GM13977 (cell line): ENCODE results near the gene ANTXR2.

Experiments used
- DNase-seq: peaks from one replicate; pipeline ENCODE4 v3.0.0; 2012; ENCODE audit warnings: low spot score
- CTCF ChIP-seq: IDR thresholded peaks from 2 replicates; pipeline ENCODE4 v1.5.1; 2012; ENCODE audit warnings: mild to moderate bottlenecking, control low read depth; ENCODE audit not compliant: insufficient read depth; ENCODE audit errors: extremely low read depth, missing control alignments
- in situ Hi-C: fragments of 300-500 bp; cut with MboI; formaldehyde crosslinking; loops from one replicate; pipeline ENCODE4 v1.12.0; 2022; ENCODE audit warnings: low sequenced_read_pairs, low pct_unique_long_range_greater_than_20kb, mixed read lengths, inconsistent platforms; ENCODE audit not compliant: unreplicated experiment

Gene ANTXR2

DNA sequence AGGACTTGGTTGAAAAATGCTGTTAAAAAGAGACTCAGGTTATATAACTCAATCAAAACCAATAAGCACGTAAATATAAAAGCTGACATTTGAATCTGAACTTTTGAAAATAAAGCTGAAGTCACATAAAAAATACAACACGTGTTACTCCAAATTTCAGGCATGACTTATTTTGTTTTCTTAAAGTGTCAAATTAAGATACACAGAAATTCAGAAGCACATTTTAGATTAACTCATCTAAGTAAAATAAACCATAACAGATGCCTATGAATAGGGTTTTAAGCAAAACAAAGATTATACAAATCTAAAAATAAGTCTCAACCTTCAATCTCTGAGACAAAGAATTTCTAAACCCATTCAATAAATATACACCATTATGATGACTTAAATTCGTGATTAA is 124.8 kb downstream of the ANTXR2 start:
- DNase-seq, result no peak
- no peak for TF ChIP-seq CTCF
- in situ Hi-C loops, result no loop called here

GRCh38 chr4:79947386-79947785 is 125.6 kb downstream of the ANTXR2 start:
- in situ Hi-C loops, result no loop called here
- no peak for DNase-seq

GRCh38 chr4:79935274-79935673 is 137.8 kb downstream of the ANTXR2 start:
- no peak for DNase-seq
- TF ChIP-seq CTCF, result no peak
- in situ Hi-C loops, result no loop called here

More at GRCh38 chr4:79947386-79947785, 125.6 kb downstream of the ANTXR2 start:
- no peak for TF ChIP-seq CTCF

DNA sequence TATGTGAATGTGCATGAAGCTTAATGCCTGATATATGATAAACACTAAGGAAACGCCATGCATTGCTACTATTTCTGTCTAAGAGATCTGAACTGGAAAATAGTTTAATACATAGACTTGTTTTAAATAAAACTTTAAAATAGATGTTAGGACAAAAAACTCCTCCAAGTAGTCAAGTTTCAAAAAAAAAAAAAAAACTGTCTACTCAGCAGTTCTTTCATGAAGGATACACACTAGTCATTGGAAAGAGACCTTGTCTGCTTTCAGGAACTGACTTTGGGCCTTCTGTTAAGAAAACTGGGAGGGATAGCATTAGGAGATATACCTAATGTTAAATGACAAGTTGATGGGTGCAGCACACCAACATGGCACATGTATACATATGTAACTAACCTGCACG is 138.4 kb downstream of the ANTXR2 start:
- in situ Hi-C loops, result no loop called here
- DNase-seq, result no peak
- TF ChIP-seq CTCF, result no peak

GRCh38 chr4:79927931-79928330 is 145.1 kb downstream of the ANTXR2 start:
- in situ Hi-C loops, result no loop called here
- no peak for DNase-seq
- no peak for TF ChIP-seq CTCF

GRCh38 chr4:79923281-79923680 is 149.7 kb downstream of the ANTXR2 start:
- in situ Hi-C loops, result loop anchor here (25.0 kb wide), 1 partner anchor 264 kb away; the partner anchor contains the start of gene PRDM8
- DNase-seq, result no peak
- TF ChIP-seq CTCF, result no peak

DNA sequence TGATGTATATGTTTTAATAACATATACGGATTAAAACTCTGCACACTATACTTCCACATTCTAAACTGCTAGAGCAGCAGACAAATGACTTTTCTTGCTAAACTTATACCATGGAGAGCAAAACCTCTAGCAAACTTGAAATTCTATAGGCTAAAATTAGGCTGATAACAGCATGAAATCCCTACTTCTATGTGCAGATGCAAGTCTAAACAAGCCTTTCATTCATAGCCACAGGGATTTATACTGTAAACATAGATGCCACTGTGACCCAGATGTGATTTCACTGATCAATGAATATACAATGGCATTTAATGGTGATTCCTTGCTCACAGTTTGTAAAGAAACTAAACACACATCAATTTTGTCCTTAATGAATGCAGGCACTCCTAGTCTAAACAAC is 151.0 kb downstream of the ANTXR2 start:
- TF ChIP-seq CTCF, result no peak
- in situ Hi-C loops, result loop anchor here (25.0 kb wide), 1 partner anchor 265 kb away; the partner anchor contains the start of gene PRDM8

More for the DNA sequence above, 151.0 kb downstream of the ANTXR2 start:
- DNase-seq, result no peak
